NCI-H510A (cell line): ENCODE measurements around the gene MYOZ3.

Source experiments
- DNase-seq: peaks from one replicate; lab custom pipeline; 2025; lab: John Stamatoyannopoulos, UW

The MYOZ3 gene

GRCh38 chr5:150627731-150628545 lies 33.1 kb upstream of the MYOZ3 start:
- no peak for DNase-seq

- DNase-seq: no peak
Observed at GRCh38 chr5:150628936-150629485, 32.0 kb upstream of the MYOZ3 start.

GRCh38 chr5:150630016-150630415 lies 31.0 kb upstream of the MYOZ3 start:
- no peak for DNase-seq

- DNase-seq: no peak
Observed at GRCh38 chr5:150630461-150631325, 30.4 kb upstream of the MYOZ3 start.

GRCh38 chr5:150631326-150631701 lies 29.7 kb upstream of the MYOZ3 start:
- no peak for DNase-seq

GRCh38 chr5:150632305-150633160 lies 28.5 kb upstream of the MYOZ3 start:
- DNase-seq: no peak

GRCh38 chr5:150633429-150633828 lies 27.6 kb upstream of the MYOZ3 start:
- no peak for DNase-seq

- no peak for DNase-seq
Observed at GRCh38 chr5:150636391-150637244, 24.4 kb upstream of the MYOZ3 start.

GRCh38 chr5:150637245-150638052 lies 23.6 kb upstream of the MYOZ3 start:
- no peak for DNase-seq

- no peak for DNase-seq
Observed at GRCh38 chr5:150638053-150638444, 23.0 kb upstream of the MYOZ3 start.

- DNase-seq: no peak
Observed at GRCh38 chr5:150638488-150639376, 22.3 kb upstream of the MYOZ3 start.

GRCh38 chr5:150639377-150639692 lies 21.7 kb upstream of the MYOZ3 start:
- DNase-seq: no peak

- no peak for DNase-seq
Observed at GRCh38 chr5:150639751-150640150, 21.3 kb upstream of the MYOZ3 start.

GRCh38 chr5:150640311-150641005 lies 20.6 kb upstream of the MYOZ3 start, which contains the start of gene SYNPO:
Gene SYNPO, plus strand, starts transcription at chr5:150640660. Its CDS starts 7,616 bp downstream, at chr5:150648276.
- no peak for DNase-seq

- no peak for DNase-seq
Observed at GRCh38 chr5:150641006-150641570, 20.0 kb upstream of the MYOZ3 start.

- no peak for DNase-seq
Observed at GRCh38 chr5:150641824-150642566, 19.1 kb upstream of the MYOZ3 start.

GRCh38 chr5:150642567-150642927 lies 18.5 kb upstream of the MYOZ3 start:
- DNase-seq: no peak
